Motor neuron (in vitro differentiated cells): ENCODE measurements around the gene SLC17A9. TPM values are rescaled to one million over a fixed set of nuclear protein-coding genes. Genes with fewer than 3 reads are reported as not detected.

Experiments used
- ATAC-seq, 8 experiments: fragments of 200-7000 bp; cut with Tn5 transposase; replicated peaks in 6 of 8; 2 replicates each; pipeline ENCODE4 v1.8.0; 2021; ENCODE audit warnings: mild to moderate bottlenecking in 8 of 8, moderate library complexity in 8 of 8
- H3K27ac ChIP-seq, 2 donors: fragments of 250-450 bp; sonication (Bioruptor Pico); 2 replicates each; pipeline ENCODE4 v1.9.0; 2021; ENCODE audit warnings: antibody characterized with exemption in 2 of 2, mild to moderate bottlenecking in 2 of 2, moderate library complexity in 1 of 2
- H3K4me1 ChIP-seq, 2 donors: fragments of 250-450 bp; sonication (Bioruptor Pico); replicated peaks in 1 of 2; 2 replicates each; pipeline ENCODE4 v1.6.1; 2021; ENCODE audit warnings: antibody characterized with exemption in 2 of 2, mild to moderate bottlenecking in 2 of 2, moderate library complexity in 1 of 2
- H3K4me3 ChIP-seq, 5 donors: fragments of 250-450 bp; sonication (Bioruptor Pico); 2 replicates each; pipeline ENCODE4 v1.9.0; 2021; ENCODE audit warnings: antibody characterized with exemption in 5 of 5, mild to moderate bottlenecking in 5 of 5, moderate library complexity in 4 of 5
- WGBS, 10 experiments: fragments of 450-650 bp; shearing (Covaris generic); methylation state at CpG; one replicate each; pipeline ENCODE4 v1.0.0; 2022; 5-methylcytosine and 5-hydroxymethylcytosine counted together
- in situ Hi-C, 9 experiments: fragments of 400-800 bp; cut with MboI; loops; one replicate each; pipeline ENCODE4 v1.15.0; 2021; ENCODE audit warnings: low sequenced_read_pairs in 9 of 9, low pct_unique_long_range_greater_than_20kb in 2 of 9; ENCODE audit not compliant: unreplicated experiment in 9 of 9
- total RNA-seq, 8 experiments: library from RNA; unstranded; fragments of 300-600 nt; gene quantifications; 2 replicates each; pipeline versions ENCODE4 v1.2.3 to v1.2.4, GENCODE V29; 2022

Gene SLC17A9
- total RNA-seq, 8 experiments from 2014 or later, result 0.13 to 18.0 (median 1.00) TPM; not detected in 1

DNA sequence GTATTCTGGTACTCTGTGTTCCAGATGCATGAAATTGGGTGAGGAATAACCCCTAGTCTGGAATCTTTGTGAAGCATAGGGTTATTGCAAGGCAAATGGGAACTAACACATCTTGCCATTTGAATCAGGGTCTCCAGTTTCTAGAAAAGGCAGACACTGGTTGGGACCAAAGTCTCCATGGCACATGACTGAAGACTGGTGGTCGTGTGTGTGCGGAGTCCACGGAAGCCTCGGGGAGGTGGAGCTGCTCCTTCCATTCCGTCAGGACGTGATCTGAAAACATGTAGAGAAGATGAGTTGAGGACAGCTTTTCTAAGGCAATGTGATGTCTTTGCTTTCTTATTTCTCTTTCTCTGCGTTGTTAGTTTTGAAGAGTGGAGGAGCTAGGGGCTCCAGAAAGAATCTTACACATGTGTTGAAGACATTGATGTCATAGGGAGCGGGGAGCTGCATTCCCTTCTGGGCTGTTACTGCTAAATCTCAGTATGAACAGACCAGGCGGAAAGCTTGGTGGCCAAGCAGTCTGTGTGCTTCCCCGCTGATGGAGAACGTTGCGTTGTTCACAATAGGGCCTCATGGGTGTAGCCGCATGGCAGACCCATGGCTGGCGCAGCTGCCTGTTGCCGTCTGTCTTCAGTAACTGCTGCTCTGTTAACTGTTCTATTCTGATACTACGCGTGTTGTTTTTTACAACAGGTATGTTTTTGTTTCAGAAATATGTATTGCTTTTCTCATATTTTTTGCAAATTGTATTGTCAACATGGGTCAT lies 4.8 kb upstream of the SLC17A9 start:
- no peak overlapping the region for H3K4me3 ChIP-seq
- H3K27ac ChIP-seq, result no peak overlapping the region
- no peaks in the 10 kb centered on the region for H3K4me1 ChIP-seq
- WGBS, 10 experiments, result 68 to 100% (median 95%) methylated on average over 2 to 16 of the region's 17 CpGs; no CpG with 5 or more reads in 2 of the 10 experiments
- in situ Hi-C loops, result no loop called here
- no peak for ATAC-seq

DNA sequence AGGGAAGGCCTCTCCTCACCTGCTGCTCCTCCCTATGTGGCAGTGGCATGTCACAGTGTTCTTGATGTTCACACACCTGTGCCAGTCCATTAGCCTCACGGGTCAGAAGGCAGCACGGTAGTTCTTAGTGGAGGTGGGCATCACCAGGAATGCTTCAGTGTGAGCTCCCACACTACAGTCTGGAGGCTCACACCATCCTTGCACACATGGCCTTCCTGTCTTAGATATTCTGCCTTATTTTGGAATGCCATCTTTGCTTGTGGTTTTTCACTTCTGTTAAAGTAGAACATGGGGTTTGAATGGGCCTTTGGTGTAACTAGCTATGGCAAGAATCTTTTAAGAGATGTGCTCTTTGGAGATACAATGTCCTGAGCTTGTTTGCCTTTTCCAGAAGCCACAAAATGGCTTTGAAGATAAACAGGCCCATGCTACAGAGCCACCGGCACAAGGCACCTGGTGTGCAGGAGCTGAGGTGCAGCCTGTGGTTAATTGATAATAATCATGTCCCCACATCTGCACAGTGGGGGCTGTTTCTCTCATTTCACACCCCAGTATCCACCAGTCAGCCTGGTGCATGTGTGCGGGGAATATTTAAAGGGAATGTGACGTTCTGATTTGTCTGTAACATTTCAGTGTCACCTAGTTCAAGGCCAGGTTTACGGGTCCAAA lies 3.2 kb upstream of the SLC17A9 start:
- 92 to 100% (median 98%) methylated on average over 1 to 6 of the region's 6 CpGs; no CpG with 5 or more reads in 2 of the 10 experiments for WGBS, 10 experiments
- in situ Hi-C loops, result no loop called here
- no peak overlapping the region for H3K4me3 ChIP-seq

DNA sequence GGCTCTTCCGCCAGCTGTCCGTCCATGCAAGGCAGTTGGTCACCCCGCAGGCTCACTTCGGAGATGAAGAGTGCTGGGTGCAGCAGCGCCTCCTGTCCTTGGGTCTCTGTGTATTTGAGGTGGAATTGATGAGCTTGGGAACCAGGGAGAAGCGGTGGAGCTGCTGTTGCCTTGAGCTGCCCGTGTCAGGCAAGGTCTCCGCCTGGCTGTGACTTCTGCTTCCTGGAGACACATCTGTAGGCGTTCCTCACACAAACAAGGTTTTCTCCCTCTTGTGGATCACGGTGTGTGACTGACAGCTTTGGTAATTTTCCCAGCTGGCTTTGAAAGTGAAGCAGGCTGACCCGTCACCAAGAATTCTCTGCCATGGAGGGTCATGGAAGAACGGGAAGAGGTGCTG lies 2.5 kb upstream of the SLC17A9 start:
- Histone ChIP-seq H3K4me3 (no peak overlapping the region), H3K4me1 (peaks cover 20% of the 10 kb centered on the region in 2 donors), H3K27ac (no peak overlapping the region)
- WGBS, 10 experiments, result 91 to 100% (median 98%) methylated on average over 1 to 11 of the region's 12 CpGs; no CpG with 5 or more reads in 5 of the 10 experiments
- ATAC-seq, result no peak
- in situ Hi-C loops, result no loop called here

More for the DNA sequence above, 3.2 kb upstream of the SLC17A9 start:
- ATAC-seq, result no peak
- H3K27ac ChIP-seq, result no peak overlapping the region
- peaks cover 14% of the 10 kb centered on the region in 2 donors for H3K4me1 ChIP-seq

DNA sequence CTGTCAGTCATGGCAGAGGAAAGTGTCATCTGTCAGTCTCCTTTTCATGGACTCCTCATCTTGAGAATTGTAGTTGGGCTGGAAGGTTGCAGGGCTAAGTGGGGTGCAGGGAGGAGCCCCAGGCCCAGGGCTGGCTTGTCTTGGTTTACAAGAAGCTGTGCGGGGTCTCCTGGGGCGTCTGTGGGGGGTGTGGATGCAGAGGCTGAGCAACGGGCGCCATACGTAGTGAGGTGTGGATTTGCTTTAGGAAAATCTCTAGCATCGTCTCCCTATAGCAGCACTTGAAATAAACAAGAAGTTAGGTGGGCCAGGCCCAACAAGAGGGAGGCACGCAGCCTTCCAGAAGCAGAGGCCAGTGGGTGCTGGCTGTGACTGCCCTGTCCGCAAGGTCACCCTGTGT lies 1.8 kb upstream of the SLC17A9 start:
- ATAC-seq, result no peak
- H3K27ac ChIP-seq, result no peak overlapping the region
- in situ Hi-C loops, result no loop called here

DNA sequence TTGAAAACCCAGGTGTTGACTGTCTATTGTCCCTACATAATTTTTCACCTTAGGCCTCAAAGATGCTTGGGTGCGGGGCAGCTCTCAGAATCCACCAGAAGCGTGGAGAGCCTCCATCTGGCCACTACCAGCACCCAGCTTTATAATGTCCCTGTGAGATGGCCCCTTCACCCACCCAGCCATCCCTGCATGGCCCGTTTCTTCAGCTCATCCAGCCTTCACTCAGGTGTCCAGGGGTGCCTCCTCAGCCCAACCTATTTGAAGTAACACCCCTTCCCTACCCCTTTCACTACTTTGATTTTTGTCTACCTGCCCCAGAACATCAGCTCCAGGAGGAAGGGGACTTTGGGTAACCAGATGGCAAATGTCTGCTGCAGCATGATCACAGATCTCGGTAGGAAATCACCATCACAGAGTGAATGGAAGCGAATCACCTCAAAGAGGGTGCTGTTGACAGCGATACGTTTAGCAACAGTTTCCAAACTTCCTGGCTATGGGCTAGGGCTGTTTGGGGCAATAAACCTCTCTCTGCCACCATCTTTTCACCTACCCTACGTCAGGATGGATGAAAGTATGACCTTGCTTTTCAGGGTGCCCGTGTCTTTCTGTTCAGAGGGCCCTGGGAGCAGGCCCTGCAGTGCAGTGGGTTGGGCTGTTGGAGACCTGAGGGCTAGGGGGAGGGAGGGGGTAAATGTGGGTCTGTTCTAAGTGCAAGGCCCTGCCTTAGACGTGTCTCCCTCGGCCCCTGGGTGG lies 1.2 kb upstream of the SLC17A9 start:
- WGBS, 10 experiments, result 69 to 100% (median 89%) methylated on average over 1 to 6 of the region's 11 CpGs; no CpG with 5 or more reads in 2 of the 10 experiments
- H3K27ac ChIP-seq, result no peak overlapping the region

More for the DNA sequence above, 1.8 kb upstream of the SLC17A9 start:
- Histone ChIP-seq H3K4me1 (peaks cover 20 to 22% of the 10 kb centered on the region in 2 donors), H3K4me3 (no peak overlapping the region)
- 100% methylated on average over 1 of the region's 8 CpGs; no CpG with 5 or more reads in 8 of the 10 experiments for WGBS, 10 experiments

DNA sequence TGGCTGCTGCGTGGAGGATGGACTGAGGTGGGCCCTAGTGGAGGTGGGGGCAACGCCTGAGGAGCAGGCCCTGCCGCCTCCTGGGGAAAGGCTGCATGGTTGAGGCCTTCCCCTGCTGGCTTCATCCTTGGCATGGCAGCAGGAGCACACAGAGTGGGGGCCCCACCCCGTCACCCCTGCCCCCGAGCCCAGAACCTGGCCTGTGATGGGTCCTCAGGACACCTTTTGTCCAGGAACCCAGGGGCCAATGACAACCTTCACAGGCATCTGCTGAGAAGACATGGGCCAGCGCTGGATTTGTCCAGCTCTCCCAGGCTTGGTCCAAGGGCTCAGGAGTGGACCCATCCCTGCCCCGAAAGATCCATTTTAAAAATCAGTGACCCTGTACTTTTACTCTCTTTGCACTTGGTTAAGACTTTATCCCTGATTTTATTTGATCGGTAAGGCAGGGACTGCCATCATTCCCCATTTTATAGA lies 575 bp upstream of the SLC17A9 start:
- peaks cover 20 to 22% of the 10 kb centered on the region in 2 donors for H3K4me1 ChIP-seq
- in situ Hi-C loops, result no loop called here
- no peak overlapping the region for H3K27ac ChIP-seq

More for the DNA sequence above, 1.2 kb upstream of the SLC17A9 start:
- Histone ChIP-seq H3K4me1 (peaks cover 20 to 22% of the 10 kb centered on the region in 2 donors), H3K4me3 (no peak overlapping the region)
- in situ Hi-C loops, result no loop called here
- ATAC-seq, result no peak

DNA sequence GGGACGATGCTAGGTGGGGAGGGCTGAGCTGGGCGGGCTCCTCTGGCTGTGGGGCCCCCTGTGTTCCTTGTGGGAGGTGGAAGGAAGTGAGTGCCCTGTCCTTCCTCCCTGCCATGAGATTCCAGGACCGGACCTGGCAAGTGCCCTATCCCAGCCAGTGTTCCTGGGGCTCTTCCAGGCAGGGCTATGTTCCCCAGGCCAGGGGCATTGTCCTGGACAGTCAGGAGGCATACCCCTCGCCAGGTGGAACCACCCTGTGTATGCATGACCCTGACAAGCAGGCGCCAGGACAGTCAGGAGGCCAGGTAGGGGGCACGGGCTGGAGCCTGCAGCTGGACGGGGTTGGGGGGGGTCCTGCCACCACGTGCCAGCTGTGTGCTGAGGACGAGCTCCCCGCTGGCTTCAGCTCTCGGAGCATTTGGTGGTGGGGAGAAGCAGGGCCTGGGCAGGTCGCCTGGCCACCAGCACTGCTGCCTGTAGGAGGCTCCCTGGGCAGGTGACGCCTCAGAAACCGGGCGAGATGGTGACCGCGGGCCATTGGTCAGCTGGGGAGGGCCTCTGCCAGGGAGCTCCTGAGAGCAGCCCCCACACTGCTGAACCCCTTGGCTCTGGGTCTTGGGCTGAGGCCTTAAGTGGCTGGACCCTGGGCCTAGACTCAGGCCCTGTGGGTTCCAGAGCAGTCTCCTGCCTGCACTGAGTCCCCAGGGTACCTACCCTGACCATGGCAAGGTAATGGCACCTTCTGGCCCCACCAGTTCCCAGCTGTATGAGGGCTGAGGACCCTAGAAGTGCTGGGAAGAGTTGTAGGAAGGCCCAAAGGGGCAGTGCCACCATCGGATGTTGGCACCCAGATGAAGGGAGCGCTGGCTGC lies 694 bp downstream of the SLC17A9 start:
- WGBS, 10 experiments, result 27 to 100% methylated on average over 1 to 5 of the region's 19 CpGs; no CpG with 5 or more reads in 8 of the 10 experiments
- peak in 5 of 8 experiments; percentile 0 to 11 (median 2) for ATAC-seq
- Histone ChIP-seq H3K27ac (peak overlapping the region; percentile 25 to 85), H3K4me3 (peak overlapping the region in 1 of 5 donors; percentile 17), H3K4me1 (peaks cover 20 to 22% of the 10 kb centered on the region in 2 donors)
- in situ Hi-C loops, result no loop called here

More for the DNA sequence above, 575 bp upstream of the SLC17A9 start:
- ATAC-seq, result no peak
- 40 to 100% (median 80%) methylated on average over 1 to 2 of the region's 8 CpGs; no CpG with 5 or more reads in 7 of the 10 experiments for WGBS, 10 experiments
- no peak overlapping the region for H3K4me3 ChIP-seq

DNA sequence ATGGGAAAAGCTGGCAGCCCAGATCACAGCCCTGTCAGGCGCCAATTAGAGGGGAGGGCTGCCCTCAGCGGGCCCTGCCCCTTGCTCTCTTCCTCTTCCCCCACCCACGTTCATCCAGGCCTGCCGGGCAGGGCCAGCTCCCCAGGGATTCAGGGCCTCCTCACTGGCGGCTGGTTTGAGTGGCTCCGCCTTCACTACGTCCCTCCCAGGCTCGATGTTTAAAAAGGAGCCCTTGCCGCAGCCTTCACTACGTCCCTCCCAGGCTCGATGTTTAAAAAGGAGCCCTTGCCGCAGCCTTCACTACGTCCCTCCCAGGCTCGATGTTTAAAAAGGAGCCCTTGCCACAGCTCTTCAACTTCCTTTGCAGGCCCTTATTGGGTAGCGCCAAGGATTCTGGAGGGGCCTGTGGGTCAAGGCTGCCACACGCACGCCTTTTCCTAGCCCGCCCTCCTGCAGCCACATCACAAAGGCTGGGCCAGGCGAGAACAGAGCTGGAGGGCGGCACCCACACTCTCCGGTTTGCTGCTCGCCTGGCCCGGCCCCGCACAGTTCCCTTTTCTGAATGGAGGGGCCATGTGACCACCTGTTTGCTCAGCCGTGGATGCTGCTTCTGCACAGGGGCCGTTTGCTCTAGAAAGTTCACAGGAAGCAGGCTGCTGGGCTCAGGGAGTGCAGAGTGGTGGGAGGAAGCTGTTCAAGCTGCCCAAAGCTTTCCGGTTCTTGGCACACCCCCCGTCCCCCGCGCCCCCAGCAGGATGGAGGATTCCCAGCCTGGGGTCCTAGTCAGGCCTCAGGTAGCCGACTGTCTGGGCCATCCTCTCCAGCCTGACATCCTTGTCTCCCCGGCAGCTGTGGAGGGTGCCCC lies 1.6 kb downstream of the SLC17A9 start:
- Histone ChIP-seq H3K4me3 (peak overlapping the region in 1 of 5 donors; percentile 17), H3K4me1 (peaks cover 20 to 22% of the 10 kb centered on the region in 2 donors), H3K27ac (peak overlapping the region; percentile 25 to 85)
- in situ Hi-C loops, result no loop called here
- 0 to 30% (median 9%) methylated on average over 2 to 13 of the region's 32 CpGs; no CpG with 5 or more reads in 6 of the 10 experiments for whole genome bisulfite sequencing, 10 experiments
- peak; percentile 72 to 91 (median 88) for ATAC-seq

DNA sequence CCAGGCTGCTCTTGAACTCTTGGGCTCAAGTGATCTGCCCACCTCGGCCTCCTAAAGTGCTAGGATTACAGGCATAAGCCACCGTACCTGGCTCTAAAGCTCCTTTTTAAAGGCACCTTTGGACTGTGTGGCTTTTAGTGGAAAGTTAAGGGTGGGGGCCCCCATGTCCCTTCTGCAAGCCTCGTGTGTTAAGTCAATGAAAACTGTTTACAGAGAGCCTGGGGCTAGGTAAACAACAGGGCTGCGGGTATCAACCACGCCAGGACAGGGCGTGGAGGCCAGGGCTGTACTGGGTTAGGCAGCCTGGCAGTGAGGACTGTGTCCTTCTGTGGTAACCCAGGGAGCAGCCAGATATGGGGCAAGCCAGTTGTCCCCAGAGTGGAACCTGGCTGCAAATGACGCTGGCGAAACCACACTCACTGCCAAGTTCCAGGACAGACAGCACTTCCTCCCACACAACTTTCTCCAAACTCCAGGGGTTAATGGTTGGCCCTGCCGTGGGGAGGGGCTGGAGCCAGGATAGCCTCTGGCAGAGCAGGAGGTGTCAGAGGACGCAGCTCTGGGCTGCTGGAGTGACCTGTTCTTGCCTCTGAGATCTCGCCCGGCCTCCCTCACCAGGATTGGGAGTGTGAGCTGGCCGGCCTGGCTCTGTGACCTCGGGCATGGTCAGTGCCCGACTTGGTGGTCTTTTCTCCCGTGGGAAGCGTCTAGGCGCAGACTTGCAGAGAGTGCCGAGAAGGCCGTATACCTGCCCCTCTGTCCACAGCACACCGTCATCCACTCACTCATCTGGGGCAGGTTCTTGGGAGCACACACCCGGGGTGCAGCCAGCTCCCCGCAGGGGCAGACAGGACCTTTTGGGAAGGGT lies 3.2 kb downstream of the SLC17A9 start:
- Histone ChIP-seq H3K27ac (no peak overlapping the region), H3K4me3 (no peak overlapping the region), H3K4me1 (peaks cover 20 to 22% of the 10 kb centered on the region in 2 donors)
- in situ Hi-C loops, result no loop called here
- no peak for ATAC-seq
- WGBS, 10 experiments, result 60 to 100% (median 82%) methylated on average over 1 to 11 of the region's 23 CpGs; no CpG with 5 or more reads in 1 of the 10 experiments

DNA sequence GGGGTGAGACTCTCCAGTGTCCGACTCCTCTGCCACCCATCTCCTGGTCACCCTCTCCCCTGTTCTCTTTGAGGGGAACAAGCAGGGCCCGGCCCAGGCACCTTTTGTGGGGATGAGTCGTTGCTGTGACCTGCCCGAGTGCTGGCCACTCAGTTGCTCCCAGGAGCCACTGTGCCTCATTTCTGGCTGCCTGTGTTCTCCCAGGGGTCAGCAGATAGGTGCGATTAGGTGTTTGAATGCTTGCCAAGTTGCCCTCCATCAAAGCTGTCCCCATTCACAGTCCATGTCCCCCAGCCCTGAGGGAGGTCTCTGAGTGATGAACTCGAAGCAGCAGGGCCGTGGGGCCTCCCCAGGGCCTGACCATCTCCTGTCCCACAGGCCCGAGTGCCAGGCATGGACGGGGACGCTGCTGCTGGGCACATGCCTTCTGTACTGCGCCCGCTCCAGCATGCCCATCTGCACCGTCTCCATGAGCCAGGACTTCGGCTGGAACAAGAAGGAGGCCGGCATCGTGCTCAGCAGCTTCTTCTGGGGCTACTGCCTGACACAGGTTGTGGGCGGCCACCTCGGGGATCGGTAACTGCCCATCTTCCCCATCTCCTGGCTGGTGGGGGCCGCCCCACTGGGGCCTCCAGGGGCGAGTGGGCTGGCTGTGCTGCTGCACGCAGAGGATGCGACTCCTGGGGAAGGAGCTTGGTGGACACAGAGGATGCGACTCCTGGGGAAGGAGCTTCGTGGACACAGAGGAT lies 4.1 kb downstream of the SLC17A9 start:
- ATAC-seq, result no peak
- Histone ChIP-seq H3K4me3 (no peak overlapping the region), H3K27ac (no peak overlapping the region), H3K4me1 (peaks cover 20 to 22% of the 10 kb centered on the region in 2 donors)
- WGBS, 10 experiments, result 76 to 94% (median 88%) methylated on average over 2 to 12 of the region's 25 CpGs; no CpG with 5 or more reads in 4 of the 10 experiments
- in situ Hi-C loops, result no loop called here
